Measurements from ENCODE around the gene CHERP. TPM values are rescaled to one million over a fixed set of nuclear protein-coding genes. Genes with fewer than 3 reads are reported as not detected.
A peak's percentile ranks its signal among the peaks of the same experiment; 100 is the strongest.

Gene CHERP
- total RNA-seq, 2 donors from 2014 or later: 56.5 to 74.9 TPM

GRCh38 chr19:16542910-16543472 is 754 bp upstream of the CHERP start:
- no peak for ATAC-seq (replicated peaks)
- peaks cover 30% of the 10 kb centered on the region for H3K4me1 Mint-ChIP-seq

GRCh38 chr19:16541526-16542044 is 652 bp downstream of the CHERP start:
- Mint-ChIP-seq H3K36me3 (ENCODE audit: low read depth) (peaks cover 68% of the 10 kb centered on the region), H3K27ac (peak overlapping the region; percentile 92), H3K4me3 (peak overlapping the region; percentile 98), H3K9me3 (no peaks in the 10 kb centered on the region), H3K27me3 (no peaks in the 10 kb centered on the region), H3K4me1 (peaks cover 33% of the 10 kb centered on the region)
- peak; percentile 1 for ATAC-seq (replicated peaks)

More at GRCh38 chr19:16542910-16543472, 754 bp upstream of the CHERP start:
- peak overlapping the region; percentile 98 for H3K4me3 Mint-ChIP-seq
- no peaks in the 10 kb centered on the region for H3K27me3 Mint-ChIP-seq
- H3K36me3 Mint-ChIP-seq (ENCODE audit: low read depth): peaks cover 54% of the 10 kb centered on the region
- H3K27ac Mint-ChIP-seq: peak overlapping the region; percentile 97
- no peaks in the 10 kb centered on the region for H3K9me3 Mint-ChIP-seq

- peak overlapping the region; percentile 92 for H3K27ac Mint-ChIP-seq
- H3K36me3 Mint-ChIP-seq (ENCODE audit: low read depth): peaks cover 74% of the 10 kb centered on the region
- no peak for ATAC-seq (replicated peaks)
- H3K27me3 Mint-ChIP-seq: no peaks in the 10 kb centered on the region
- H3K9me3 Mint-ChIP-seq: no peaks in the 10 kb centered on the region
- peak overlapping the region; percentile 98 for H3K4me3 Mint-ChIP-seq
- H3K4me1 Mint-ChIP-seq: peaks cover 33% of the 10 kb centered on the region
Observed at GRCh38 chr19:16540948-16541347, 1.3 kb downstream of the CHERP start.

GRCh38 chr19:16537111-16537510 is 5.1 kb downstream of the CHERP start:
- H3K27me3 Mint-ChIP-seq: no peaks in the 10 kb centered on the region
- no peak overlapping the region for H3K27ac Mint-ChIP-seq
- no peaks in the 10 kb centered on the region for H3K9me3 Mint-ChIP-seq
- H3K36me3 Mint-ChIP-seq (ENCODE audit: low read depth): peaks cover 93% of the 10 kb centered on the region
- no peak for ATAC-seq (replicated peaks)
- peaks cover 27% of the 10 kb centered on the region for H3K4me1 Mint-ChIP-seq
- no peak overlapping the region for H3K4me3 Mint-ChIP-seq

DNA sequence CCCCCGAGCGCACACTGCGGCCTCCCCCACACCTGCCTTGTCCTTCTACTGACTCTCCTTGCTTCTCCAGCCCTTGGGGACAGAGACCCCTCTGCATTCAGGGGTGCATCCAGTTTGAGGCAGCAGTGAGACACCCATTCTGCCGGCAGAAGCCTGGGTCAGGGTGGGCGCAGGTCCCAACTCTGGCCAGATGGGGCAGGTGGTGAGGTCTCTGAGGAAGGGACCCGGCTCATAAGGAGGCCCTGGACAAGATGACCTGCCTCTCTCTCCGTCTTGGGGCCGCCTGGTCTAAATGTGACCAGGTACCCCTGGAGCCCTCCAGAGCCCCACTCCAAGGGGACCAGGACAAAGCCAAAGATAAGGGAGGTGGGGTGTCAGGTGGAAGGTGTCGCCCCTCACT is 6.1 kb downstream of the CHERP start:
- H3K4me3 Mint-ChIP-seq: no peak overlapping the region

DNA sequence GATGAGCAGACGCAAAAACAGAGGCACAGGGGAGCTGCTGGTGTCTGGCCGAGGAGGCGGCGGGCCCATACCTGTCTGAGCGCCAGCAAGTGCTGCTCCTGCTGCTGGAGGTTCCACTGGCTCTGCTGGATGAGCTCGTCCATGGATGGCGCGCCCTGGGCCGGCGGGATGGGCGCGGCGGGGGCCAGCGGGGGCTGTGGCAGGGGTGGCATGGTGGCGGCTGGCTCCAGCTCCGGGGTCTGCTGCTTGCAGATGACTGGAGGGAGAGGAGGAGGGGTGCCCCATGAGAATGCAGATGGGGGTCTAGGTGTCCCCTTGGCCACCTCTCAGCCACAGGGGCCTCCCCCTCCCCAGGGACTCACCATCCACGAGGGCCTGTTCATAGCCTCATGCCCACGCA is 6.9 kb downstream of the CHERP start:
- Mint-ChIP-seq H3K36me3 (ENCODE audit: low read depth) (peaks cover 97% of the 10 kb centered on the region), H3K4me3 (no peak overlapping the region), H3K27me3 (no peaks in the 10 kb centered on the region), H3K27ac (no peak overlapping the region), H3K4me1 (peaks cover 22% of the 10 kb centered on the region), H3K9me3 (no peaks in the 10 kb centered on the region)
- no peak for ATAC-seq (replicated peaks)

More for the DNA sequence above, 6.1 kb downstream of the CHERP start:
- peaks cover 97% of the 10 kb centered on the region for H3K36me3 Mint-ChIP-seq (ENCODE audit: low read depth)
- H3K27me3 Mint-ChIP-seq: no peaks in the 10 kb centered on the region
- H3K27ac Mint-ChIP-seq: no peak overlapping the region
- H3K4me1 Mint-ChIP-seq: peaks cover 22% of the 10 kb centered on the region
- H3K9me3 Mint-ChIP-seq: no peaks in the 10 kb centered on the region
- no peak for ATAC-seq (replicated peaks)

GRCh38 chr19:16532440-16533234 is 9.6 kb downstream of the CHERP start:
- H3K9me3 Mint-ChIP-seq: no peaks in the 10 kb centered on the region
- no peak overlapping the region for H3K4me3 Mint-ChIP-seq
- H3K27ac Mint-ChIP-seq: no peak overlapping the region
- H3K27me3 Mint-ChIP-seq: no peaks in the 10 kb centered on the region
- H3K4me1 Mint-ChIP-seq: peaks cover 5% of the 10 kb centered on the region
- H3K36me3 Mint-ChIP-seq (ENCODE audit: low read depth): peaks cover 96% of the 10 kb centered on the region
- ATAC-seq (replicated peaks): no peak

DNA sequence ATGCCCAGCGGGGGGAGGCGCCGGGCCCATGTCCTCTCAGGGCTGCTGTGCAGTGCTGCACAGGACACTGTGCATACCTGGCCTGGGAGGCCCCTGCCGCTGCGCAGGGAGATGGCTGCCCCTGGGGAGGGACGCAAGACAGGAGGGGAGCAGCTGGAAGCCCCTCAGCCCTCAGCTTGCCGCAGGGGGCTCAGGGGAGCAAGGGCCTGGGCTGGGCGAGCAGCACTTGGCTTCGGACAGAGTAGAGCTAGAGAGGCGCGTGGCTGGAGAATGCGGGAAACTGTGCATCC is 10.9 kb downstream of the CHERP start:
- Mint-ChIP-seq H3K4me1 (no peaks in the 10 kb centered on the region), H3K36me3 (ENCODE audit: low read depth) (peaks cover 96% of the 10 kb centered on the region), H3K4me3 (no peak overlapping the region), H3K27ac (no peak overlapping the region), H3K27me3 (no peaks in the 10 kb centered on the region), H3K9me3 (no peaks in the 10 kb centered on the region)
- no peak for ATAC-seq (replicated peaks)

GRCh38 chr19:16530540-16531379 is 11.5 kb downstream of the CHERP start:
- no peaks in the 10 kb centered on the region for H3K9me3 Mint-ChIP-seq
- H3K4me1 Mint-ChIP-seq: no peaks in the 10 kb centered on the region
- H3K4me3 Mint-ChIP-seq: no peak overlapping the region
- H3K36me3 Mint-ChIP-seq (ENCODE audit: low read depth): peaks cover 96% of the 10 kb centered on the region
- no peak for ATAC-seq (replicated peaks)
- no peaks in the 10 kb centered on the region for H3K27me3 Mint-ChIP-seq
- H3K27ac Mint-ChIP-seq: no peak overlapping the region

GRCh38 chr19:16529466-16530144 is 12.6 kb downstream of the CHERP start:
- no peaks in the 10 kb centered on the region for H3K27me3 Mint-ChIP-seq
- peaks cover 95% of the 10 kb centered on the region for H3K36me3 Mint-ChIP-seq (ENCODE audit: low read depth)
- no peak for ATAC-seq (replicated peaks)
- H3K4me3 Mint-ChIP-seq: no peak overlapping the region
- no peak overlapping the region for H3K27ac Mint-ChIP-seq
- no peaks in the 10 kb centered on the region for H3K4me1 Mint-ChIP-seq
- no peaks in the 10 kb centered on the region for H3K9me3 Mint-ChIP-seq

- H3K27me3 Mint-ChIP-seq: no peaks in the 10 kb centered on the region
- H3K9me3 Mint-ChIP-seq: no peaks in the 10 kb centered on the region
- H3K27ac Mint-ChIP-seq: peak overlapping the region; percentile 33
- no peak overlapping the region for H3K4me3 Mint-ChIP-seq
- ATAC-seq (replicated peaks): peak; percentile 90
- H3K36me3 Mint-ChIP-seq (ENCODE audit: low read depth): peaks cover 93% of the 10 kb centered on the region
- no peaks in the 10 kb centered on the region for H3K4me1 Mint-ChIP-seq
Observed at GRCh38 chr19:16527971-16528521, 14.2 kb downstream of the CHERP start.

DNA sequence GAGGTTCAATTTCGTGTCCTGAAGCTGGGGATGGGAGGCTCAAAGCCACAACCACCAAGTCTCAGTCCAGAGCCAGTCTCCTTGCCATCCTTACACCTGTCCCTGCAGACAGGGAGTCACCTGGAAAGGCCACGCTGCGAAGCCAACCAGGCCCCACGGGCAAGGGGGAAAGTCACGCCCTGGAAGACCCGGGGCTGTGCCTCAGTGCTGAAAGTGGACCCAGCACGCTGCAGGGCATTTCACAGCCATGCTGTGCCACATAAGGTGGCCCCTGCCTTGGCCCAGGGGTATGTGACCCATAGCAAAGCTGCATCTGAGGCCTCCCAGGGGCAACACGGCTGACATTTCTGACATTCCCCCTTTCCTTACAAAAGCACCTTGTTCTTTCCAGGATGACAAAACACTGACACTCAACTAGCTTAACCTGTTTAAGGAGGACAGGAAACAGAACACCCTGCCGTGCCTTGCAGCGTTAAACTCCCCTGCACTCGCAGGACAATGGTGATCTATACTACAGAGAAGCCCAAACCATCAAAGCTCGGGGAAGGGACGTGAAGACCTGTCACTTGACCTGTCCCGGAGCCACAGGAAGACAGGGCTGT is 14.8 kb downstream of the CHERP start:
- peaks cover 93% of the 10 kb centered on the region for H3K36me3 Mint-ChIP-seq (ENCODE audit: low read depth)
- H3K4me1 Mint-ChIP-seq: no peaks in the 10 kb centered on the region
- H3K27ac Mint-ChIP-seq: peak overlapping the region; percentile 33
- ATAC-seq (replicated peaks): no peak
- H3K4me3 Mint-ChIP-seq: no peak overlapping the region
- H3K27me3 Mint-ChIP-seq: no peaks in the 10 kb centered on the region
- no peaks in the 10 kb centered on the region for H3K9me3 Mint-ChIP-seq

GRCh38 chr19:16525751-16526481 is 16.3 kb downstream of the CHERP start:
- H3K36me3 Mint-ChIP-seq (ENCODE audit: low read depth): peaks cover 90% of the 10 kb centered on the region
- no peak for ATAC-seq (replicated peaks)

More at GRCh38 chr19:16525751-16526481, 16.3 kb downstream of the CHERP start:
- Mint-ChIP-seq H3K4me3 (no peak overlapping the region), H3K9me3 (no peaks in the 10 kb centered on the region), H3K4me1 (no peaks in the 10 kb centered on the region), H3K27me3 (no peaks in the 10 kb centered on the region), H3K27ac (no peak overlapping the region)

Data from activated T-helper 17 cell treated with anti-CD3 and anti-CD28 coated beads, Interleukin-2, amount 50 U/mL, for 72 hours (primary cell).